H54 (cell line): ENCODE data around the gene FAM25A.
"Not testable (repeated sequence)": the region's sequence is repeated elsewhere in the genome, so short reads cannot be mapped to it uniquely, and the experiment has no call there.

Experiments
- DNase-seq: peaks from one replicate; pipeline ENCODE4 v3.0.0; 2011; ENCODE audit warnings: low spot score, mixed read lengths; ENCODE audit not compliant: insufficient read length
- FAIRE-seq: peaks from 3 replicates; lab custom pipeline; 2011; peaks lifted over from hg19 to GRCh38; lab: Jason Lieb, UNC
- POLR2A ChIP-seq: IDR thresholded peaks from 2 replicates; pipeline ENCODE4 v1.6.1; 2011; ENCODE audit warnings: low read depth, mild to moderate bottlenecking, low read length

FAM25A gene

DNA sequence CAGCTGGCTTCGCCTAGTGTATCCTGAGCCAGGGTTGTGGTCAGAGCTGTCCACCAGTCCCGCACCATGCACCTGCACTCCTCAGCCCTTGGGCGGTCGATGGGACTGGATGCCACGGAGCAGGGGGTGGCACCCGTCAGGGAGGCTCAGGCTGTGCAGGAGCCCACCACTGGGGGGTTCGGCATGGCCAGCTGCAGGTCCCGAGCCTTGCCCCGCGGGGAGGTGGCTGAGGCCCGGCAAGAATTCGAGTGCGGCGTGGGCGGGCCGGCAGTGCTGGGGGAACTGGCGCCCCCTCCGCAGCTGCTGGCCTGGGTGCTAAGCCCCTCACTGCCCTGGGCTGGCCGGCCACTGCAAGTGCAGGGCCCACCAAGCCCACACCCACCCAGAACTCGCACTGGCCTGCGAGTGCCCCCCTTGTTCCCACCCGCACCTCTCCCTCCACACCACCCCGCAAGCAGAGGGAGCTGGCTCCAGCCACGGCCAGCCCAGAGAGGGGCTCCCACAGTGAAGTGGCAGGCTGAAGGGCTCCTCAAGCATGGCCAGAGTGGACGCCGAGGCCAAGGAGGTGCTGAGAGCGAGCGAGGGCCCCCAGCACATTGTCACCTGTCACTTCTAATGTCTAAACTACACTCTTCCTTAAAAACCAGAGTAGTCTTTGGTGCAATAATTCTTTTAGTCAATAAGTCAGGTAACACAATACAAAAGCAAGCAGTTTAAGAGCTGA lies 11.0 kb downstream of the FAM25A start:
- FAIRE-seq = no peak

DNA sequence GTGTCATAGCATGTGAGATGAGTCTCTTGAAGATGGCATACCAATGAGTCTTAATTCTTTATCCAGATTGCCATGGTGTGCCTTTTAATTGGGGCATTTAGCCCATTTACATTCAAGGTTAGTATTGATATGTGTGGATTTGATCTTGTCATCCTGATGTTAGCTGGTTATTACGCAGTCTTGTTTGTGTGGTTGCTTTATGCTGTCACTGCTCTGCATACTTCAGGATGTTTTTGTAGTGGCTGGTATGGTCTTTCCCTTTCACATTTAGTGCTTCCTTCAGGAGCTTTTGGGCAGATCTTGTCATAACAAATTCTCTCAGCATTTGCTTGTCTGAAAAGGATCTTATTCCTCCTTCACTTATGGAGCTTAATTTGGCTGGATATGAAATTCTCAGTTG lies 16.5 kb downstream of the FAM25A start:
- DNase-seq = no peak
- no peak for FAIRE-seq
- TF ChIP-seq POLR2A = no peak

More for the DNA sequence above, 11.0 kb downstream of the FAM25A start:
- DNase-seq = no peak
- TF ChIP-seq POLR2A = no peak

DNA sequence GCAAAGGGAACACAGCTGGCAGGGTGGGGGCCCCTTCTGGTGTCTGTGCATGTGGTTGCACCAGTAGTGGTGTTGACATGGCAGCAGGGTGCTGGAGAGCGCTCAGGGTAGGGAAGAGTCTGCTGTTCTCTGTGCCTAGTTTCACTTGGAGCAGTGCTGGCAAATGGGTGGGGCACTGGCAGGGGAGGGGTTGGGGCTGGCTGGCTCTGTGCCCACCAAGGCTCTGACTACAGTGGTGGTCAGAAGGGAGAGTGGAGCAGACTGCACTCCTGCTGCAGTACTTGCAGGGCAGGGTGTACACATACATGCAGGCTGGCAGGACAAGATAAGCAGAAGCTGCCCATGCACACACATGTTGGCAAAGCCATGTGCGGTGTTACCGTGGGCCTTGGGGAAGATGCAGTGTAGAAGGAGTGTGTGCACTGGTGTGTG lies 18.2 kb downstream of the FAM25A start:
- FAIRE-seq (no peak), DNase-seq (no peak)
- TF ChIP-seq POLR2A = no peak

DNA sequence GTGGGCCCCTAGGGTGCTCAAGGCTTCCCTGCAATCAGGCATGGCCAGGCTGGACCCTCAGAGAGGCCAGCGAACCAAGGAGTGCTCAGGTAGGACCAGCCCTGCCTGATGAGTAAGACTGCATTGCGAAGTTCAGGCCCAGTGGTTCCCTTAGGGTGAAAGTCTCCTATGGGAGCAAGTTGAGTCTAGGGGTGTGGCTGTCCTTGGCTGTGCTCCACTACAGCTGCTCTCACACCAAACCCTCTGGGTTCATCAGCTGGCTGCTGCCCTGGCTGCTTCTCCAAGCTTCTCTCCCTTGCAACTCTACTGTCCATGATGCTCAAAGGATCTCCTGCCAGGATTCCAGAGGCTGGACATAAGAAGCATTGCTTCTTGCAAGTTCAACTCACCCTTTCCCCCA lies 18.7 kb downstream of the FAM25A start:
- no peak for FAIRE-seq
- DNase-seq = no peak
- TF ChIP-seq POLR2A = no peak

DNA sequence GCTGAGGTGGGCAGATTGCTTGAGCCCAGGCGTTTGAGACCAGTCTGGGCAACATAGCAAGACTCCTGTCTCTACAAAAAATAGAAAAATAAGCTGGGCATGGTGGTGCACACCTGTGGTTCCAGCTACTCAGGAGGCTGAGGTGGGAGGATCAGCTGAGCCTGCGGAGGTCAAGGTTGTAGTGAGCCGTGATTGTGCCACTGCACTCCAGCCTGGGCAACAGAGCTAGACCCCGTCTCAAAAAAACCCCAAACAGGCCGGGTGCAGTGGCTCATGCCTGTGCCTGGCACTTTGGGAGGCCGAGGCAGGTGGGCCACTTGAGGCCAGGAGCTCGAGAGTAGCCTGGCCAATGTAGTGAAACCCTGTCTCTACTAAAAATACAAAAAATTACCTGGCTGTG lies 23.5 kb downstream of the FAM25A start:
- not testable (repeated sequence) for FAIRE-seq, DNase-seq

DNA sequence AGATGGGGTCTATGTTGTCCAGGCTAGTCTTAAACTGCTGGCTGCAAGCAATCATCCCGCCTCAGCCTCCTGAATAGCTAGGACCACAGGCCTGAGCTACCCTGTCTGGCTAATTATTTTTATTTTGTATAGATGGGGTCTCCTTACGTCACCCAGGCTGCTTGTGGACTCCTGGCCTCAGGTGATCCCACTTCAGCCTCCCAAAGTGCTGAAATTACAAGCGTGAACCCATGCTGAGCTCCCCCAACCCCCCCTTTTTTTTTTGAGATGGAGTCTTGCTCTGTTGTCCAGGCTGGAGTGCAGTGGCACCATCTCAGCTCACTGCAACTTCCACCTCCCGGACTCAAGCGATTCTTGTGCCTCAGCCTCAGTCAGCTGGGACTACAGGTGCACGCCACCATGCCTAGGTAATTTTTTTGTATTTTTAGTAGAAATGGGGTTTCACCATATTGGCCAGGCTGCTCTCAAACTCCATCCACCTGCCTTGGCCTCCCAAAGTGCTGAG lies 25.4 kb downstream of the FAM25A start:
- DNase-seq = no peak
- TF ChIP-seq POLR2A = no peak
- FAIRE-seq = no peak

DNA sequence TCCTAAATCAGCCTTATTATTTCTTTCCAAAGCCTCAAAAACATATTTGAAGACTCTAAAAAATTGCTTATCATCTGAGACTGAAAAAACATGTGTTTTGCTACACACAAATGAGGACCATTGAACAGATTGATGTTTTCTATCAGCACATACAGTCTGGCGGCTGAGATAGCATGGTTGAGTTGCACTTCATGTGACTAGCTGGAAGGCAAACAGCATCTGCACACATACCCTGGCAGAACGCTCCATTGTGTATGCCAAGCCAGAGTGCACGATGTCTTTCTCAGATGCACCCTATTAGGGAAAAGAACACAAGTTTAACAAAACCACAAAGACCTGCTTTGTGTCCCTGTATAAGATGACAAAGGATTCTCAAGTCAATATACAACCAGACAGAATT lies 33.0 kb downstream of the FAM25A start:
- FAIRE-seq = no peak
- no peak for TF ChIP-seq POLR2A
- DNase-seq = no peak

DNA sequence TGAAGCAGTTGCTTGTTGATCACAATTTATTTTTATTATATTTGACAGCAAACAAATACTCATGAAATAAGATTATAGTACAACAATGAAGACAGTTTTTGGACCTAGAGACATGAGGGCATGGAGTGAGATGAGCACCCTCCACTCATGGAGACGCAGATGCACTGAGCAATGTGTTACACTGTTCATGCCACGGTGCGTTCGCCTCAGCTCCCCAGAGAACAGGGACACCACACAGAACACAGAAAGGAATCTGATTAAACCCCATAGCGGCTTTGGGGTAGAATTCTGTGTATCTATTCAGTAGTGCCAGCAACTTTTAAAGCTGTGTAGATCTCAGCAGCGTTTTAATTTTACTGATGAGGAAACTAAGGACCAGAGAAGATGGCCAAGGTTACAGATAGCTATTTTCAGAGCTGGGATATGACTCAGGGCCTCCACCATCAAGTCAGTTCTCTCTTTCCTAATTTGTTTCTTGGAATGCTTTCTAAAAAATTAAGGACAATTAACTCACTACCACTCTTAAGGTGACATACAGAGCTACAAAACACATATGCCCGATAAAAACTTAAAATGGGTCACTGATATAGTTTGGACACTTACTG lies 33.6 kb downstream of the FAM25A start:
- FAIRE-seq = no peak
- no peak for DNase-seq
- no peak for TF ChIP-seq POLR2A

DNA sequence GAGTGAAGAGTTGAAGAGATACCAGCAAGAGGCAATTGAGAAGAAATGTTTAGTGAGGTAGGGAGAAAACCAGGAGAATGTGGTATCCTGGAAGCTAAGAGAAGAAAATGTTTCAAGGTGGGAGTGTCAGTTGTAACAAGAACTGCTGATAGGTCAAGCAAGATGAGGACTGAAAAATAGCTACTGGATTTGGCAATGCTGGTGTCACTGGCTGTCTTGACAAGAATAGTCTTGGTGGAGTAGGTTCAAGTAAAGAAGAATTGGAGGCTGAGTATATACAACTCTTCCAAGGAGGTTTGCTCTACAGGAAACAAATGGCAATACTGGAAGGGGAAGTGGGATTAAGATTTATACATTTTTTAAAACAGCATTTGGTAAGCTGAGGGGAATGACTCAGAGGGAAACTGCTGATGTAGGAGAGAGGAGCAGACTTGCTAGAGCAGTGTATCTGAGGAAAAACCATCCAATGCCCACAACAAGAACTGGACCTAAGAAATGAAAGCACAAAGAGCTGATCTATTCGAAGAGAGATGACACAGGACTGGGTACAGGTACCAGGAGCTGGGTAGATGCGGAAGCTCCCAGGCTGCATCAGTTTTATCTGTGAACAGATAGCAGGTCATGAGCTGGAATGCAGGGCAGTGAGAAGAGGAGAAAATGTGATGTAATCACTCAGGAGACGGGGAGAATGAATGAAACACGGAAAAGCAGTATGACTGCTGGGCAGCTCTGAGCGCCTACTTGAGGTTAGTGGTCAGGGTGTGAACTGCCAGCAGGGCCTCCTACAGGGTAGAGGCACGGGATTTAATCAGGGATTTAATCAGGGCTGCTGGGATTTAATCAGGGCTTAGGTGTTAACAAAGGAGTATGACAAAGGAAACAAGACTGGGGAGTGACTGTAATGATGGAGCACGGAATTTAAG lies 34.5 kb downstream of the FAM25A start:
- DNase-seq (peak; percentile 57), FAIRE-seq (peak; percentile 65)
- no peak for TF ChIP-seq POLR2A

DNA sequence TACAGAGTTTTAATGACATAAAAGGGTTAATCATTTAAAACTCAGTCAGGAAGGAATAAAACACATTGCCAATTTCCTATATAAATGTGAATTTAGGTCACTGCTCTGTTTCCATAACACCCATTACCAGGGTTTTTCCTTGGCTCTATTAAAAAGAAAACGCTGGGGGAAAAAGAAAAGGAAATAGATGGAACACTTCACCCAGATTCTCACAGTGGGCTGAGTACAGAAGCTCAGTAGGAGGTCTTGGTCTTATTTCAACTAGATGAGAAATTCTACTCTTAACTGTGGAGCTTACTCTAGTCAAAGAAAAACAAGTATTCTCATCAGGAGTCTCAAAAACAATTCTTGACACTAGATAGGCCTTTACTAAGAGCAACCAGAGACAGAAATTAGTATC lies 38.1 kb downstream of the FAM25A start:
- DNase-seq (no peak), FAIRE-seq (no peak)
- TF ChIP-seq POLR2A = no peak

DNA sequence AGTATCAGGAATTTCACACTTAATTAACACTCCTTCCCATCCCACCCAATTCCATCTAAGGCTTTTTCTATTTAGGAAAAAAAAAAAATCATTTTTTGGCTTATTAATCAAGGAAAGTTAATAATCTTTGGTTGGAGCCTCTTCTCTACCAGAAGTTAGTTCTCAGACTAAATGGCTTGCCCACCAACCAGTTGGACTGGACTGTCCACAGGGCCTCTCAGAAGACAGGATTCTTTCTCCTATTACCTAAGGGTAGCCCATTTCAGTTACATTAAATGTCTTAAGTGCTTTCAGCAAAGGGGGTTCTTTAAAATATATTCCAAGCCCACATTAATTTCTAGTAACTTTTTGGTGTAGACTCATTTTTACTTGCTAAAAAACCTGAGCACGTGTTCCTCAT lies 39.3 kb downstream of the FAM25A start:
- DNase-seq (no peak), FAIRE-seq (no peak)
- TF ChIP-seq POLR2A = no peak

DNA sequence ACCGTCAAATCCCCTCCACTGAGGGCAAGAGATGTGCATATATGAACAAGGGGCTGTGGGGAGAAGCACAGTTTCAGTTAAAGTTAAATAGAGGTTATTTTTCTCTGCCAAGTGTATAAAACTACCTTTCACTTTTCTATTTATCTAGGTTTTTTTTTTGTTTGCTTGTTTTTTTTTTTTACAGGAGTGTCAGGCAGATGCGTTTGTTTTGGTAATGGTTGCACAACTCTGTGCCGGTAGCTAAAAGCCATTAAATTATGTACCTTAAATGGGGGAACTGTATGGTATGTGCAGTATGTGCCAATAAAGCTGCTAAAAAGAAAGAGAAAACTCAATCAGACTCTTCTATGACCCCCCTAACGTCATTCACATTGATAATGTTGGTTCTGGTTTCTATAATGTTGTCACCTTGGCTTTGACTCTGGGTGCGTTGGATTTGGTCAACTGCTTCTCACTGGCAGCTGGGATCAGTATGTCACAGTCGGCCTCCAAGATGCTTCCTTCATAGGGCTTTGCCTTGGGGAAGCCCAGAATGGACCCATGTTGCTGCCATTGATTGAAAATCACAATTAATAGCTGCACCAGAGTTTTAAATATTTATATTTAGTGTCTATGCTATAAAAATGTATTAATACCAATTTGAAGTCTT lies 40.3 kb downstream of the FAM25A start:
- FAIRE-seq = no peak
- no peak for DNase-seq
- no peak for TF ChIP-seq POLR2A

DNA sequence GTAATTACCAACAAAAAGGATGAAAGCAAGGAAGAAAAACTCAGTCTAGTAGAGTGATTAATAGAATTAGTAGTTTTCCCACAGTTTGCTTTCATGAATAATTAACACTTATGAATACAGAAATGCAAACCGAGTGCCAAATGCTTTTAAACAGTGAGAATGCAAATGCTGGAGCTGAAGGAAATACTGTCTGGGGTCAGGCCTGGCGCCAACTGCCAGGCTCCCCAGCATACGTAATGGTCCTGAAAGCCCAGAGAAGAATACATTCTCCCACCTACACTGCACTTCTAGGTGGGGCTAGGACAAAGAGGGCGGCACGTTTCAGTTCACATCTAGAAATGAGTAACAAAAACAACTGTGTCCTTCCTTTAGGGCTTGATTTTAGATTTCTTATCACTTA lies 44.6 kb downstream of the FAM25A start:
- FAIRE-seq = no peak
- DNase-seq = no peak
- no peak for TF ChIP-seq POLR2A

DNA sequence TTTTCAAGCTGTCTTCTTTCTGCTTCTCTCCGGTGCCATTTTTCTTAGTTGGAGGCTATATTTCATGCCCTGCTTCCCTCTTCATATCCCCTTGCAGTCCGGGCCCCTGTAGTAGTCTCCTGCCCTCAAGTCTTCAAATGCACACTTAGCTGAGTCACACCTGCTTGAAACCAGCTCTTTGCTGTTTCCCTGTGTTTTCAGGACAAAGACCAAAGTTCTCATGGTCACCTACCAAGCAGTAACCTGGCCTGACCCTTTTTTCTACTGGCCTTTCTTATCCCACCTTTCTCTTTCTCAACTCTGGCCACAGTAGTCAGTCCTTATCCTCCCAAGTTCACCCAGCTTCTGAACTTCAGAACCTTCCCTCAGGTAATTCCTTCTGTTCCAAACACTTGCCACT lies 46.1 kb downstream of the FAM25A start:
- DNase-seq (no peak), FAIRE-seq (no peak)
- no peak for TF ChIP-seq POLR2A
